Measurements from ENCODE around the gene SLC50A1.

DNA sequence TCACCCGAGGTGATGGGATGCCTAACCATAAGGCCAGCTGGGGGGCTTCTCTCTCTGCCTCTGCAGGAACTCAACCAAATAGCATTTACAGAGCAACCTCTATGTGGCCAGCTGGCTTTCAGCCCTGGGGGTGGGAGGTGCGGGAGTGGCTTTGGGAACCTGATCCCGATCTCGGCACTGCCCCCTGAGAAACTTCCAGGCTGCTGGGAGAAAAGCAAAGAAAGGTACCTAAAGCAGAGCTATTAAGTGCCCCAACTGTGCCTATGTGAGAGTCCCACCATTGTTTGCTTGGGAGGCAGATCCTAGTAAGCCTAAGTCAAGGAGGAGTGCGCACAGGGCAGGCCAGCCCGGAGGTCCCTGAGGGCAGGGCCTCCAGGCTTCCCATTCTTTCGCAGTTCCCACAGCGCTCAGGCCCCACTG is 30.4 kb downstream of the SLC50A1 start:
- TF ChIP-seq RAD21 (IDR thresholded peaks at IDR 0.05), result no peak
- no peak for TF ChIP-seq EGR1 (IDR thresholded peaks at IDR 0.05; ENCODE audit: low read depth in 2 of 2)
- TF ChIP-seq, protein P1, sequence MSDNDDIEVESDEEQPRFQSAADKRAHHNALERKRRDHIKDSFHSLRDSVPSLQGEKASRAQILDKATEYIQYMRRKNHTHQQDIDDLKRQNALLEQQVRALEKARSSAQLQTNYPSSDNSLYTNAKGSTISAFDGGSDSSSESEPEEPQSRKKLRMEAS (IDR thresholded peaks at IDR 0.05), result no peak
- TF ChIP-seq, protein P2, sequence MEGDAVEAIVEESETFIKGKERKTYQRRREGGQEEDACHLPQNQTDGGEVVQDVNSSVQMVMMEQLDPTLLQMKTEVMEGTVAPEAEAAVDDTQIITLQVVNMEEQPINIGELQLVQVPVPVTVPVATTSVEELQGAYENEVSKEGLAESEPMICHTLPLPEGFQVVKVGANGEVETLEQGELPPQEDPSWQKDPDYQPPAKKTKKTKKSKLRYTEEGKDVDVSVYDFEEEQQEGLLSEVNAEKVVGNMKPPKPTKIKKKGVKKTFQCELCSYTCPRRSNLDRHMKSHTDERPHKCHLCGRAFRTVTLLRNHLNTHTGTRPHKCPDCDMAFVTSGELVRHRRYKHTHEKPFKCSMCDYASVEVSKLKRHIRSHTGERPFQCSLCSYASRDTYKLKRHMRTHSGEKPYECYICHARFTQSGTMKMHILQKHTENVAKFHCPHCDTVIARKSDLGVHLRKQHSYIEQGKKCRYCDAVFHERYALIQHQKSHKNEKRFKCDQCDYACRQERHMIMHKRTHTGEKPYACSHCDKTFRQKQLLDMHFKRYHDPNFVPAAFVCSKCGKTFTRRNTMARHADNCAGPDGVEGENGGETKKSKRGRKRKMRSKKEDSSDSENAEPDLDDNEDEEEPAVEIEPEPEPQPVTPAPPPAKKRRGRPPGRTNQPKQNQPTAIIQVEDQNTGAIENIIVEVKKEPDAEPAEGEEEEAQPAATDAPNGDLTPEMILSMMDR (IDR thresholded peaks at IDR 0.05; ENCODE audit: low read depth, low read length, missing input control), result no peak
- TF ChIP-seq, protein P3, sequence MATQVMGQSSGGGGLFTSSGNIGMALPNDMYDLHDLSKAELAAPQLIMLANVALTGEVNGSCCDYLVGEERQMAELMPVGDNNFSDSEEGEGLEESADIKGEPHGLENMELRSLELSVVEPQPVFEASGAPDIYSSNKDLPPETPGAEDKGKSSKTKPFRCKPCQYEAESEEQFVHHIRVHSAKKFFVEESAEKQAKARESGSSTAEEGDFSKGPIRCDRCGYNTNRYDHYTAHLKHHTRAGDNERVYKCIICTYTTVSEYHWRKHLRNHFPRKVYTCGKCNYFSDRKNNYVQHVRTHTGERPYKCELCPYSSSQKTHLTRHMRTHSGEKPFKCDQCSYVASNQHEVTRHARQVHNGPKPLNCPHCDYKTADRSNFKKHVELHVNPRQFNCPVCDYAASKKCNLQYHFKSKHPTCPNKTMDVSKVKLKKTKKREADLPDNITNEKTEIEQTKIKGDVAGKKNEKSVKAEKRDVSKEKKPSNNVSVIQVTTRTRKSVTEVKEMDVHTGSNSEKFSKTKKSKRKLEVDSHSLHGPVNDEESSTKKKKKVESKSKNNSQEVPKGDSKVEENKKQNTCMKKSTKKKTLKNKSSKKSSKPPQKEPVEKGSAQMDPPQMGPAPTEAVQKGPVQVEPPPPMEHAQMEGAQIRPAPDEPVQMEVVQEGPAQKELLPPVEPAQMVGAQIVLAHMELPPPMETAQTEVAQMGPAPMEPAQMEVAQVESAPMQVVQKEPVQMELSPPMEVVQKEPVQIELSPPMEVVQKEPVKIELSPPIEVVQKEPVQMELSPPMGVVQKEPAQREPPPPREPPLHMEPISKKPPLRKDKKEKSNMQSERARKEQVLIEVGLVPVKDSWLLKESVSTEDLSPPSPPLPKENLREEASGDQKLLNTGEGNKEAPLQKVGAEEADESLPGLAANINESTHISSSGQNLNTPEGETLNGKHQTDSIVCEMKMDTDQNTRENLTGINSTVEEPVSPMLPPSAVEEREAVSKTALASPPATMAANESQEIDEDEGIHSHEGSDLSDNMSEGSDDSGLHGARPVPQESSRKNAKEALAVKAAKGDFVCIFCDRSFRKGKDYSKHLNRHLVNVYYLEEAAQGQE (IDR thresholded peaks at IDR 0.05), result no peak
- TF ChIP-seq RXRA (IDR thresholded peaks at IDR 0.05), result no peak
- TF ChIP-seq, protein P4, sequence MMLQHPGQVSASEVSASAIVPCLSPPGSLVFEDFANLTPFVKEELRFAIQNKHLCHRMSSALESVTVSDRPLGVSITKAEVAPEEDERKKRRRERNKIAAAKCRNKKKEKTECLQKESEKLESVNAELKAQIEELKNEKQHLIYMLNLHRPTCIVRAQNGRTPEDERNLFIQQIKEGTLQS (IDR thresholded peaks at IDR 0.05), result no peak

Measured in liver (tissue), 3 donors.